GM19455 (cell line): Measurements from ENCODE around the gene TBC1D24.
"Not testable (repeated sequence)": the region's sequence is repeated elsewhere in the genome, so short reads cannot be mapped to it uniquely, and the experiment has no call there.

ENCODE experiments used
- ATAC-seq: cut with Tn5 transposase; IDR thresholded peaks from one replicate; pipeline ENCODE4 v1.9.1; 2021; ENCODE audit not compliant: unreplicated experiment

TBC1D24 gene

DNA sequence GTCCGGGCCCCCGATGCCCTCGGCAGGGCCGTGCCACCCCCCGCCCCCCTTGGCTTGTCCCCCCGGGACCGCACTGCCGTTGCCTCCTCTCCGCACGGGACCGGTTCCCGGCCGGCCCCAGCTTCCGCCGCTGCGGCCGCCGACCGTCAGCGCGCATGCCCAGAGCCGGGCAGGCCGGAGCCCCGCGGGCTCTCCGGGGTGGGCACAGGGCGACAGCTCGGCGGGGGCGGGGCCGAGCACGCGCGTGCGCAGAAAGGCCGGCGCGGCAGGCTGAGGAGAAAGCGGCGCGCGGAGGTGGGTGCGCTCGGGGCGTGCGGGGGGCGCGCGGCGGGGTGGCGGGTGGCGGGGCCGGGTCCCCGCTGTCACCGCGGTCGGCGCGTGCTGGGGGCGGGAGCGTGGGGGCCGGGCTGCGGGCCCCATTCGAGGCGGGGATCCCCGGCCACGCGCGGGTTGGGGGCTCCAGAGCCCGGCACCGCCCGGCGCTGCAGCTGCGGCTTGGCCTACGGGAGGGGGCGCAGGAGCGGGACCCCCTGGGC is at the start of gene TBC1D24:
TSS of gene TBC1D24 (plus strand) at position 251 of the 536 bp plus-strand sequence. CDS start 21,022 bp downstream, outside the sequence.
- ATAC-seq = peak; percentile 62

DNA sequence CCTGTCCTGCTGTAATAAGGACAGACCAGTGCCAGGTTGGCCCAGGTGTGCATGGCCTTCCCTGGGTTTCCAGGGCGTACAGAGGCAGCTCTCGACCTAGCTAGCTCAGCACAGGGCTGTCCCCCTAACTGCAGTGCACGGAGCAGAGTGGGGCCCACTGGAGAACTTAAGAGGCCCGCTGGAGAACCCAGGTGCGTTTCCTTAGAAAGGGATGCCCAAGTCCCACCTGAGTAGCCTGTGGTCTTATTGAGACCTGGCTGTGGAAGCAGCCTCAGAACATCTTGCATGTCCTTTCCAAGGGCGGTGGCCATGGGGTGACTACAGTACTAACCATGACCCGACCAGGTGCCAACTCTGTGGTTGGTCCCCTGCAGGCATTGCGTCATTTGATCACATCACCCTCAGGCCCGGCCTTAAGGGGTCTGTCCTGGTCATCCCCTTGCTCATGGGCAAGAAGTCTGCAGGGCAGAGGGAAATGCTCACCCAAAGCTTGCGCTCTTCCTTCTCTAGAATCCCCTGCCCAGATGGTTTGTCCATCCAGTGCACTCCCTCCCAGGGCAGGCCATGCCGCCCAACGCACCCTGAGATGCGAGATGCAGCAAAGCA is 49.0 kb upstream of the TBC1D24 start:
- no peak for ATAC-seq

DNA sequence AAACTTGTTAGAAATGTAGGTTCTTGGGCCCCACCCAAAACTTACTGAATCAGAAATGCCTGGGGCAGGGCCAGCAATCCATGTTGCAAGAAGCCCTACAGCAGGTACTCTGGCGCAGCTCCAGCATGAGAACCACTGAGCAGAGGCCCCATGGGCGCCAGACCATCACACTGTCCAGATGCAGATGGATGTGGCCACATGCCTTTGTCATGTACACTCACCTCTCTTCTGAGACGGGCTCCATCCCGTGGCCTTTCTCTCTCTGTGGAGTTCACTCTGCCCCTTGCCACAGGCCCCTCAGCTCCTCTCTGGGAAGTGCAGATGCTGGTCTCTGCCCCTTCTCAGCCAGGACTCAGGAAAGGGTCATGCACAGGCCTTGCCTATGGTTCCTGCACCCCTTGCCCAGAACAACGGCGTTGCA is 48.0 kb upstream of the TBC1D24 start:
- no peak for ATAC-seq

DNA sequence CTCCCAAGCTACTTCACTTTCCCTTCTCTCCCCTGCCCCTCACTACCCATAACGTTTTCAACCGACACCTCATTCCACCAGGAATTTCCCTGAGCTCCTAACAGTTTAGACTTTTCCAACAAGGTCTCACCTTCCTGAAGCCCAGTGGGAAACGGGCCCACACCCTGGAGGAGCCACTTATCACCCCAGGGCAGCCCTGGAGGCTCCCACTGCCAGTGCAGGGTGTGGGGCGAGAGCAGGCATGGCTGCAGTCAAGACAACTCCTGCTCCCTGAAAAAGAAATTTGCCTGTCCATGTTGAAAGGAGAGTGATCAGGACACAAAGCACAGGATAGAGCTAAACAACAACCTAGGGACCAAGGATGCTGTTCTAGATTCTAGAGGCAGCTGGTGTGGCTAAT is 47.4 kb upstream of the TBC1D24 start:
- ATAC-seq = no peak

DNA sequence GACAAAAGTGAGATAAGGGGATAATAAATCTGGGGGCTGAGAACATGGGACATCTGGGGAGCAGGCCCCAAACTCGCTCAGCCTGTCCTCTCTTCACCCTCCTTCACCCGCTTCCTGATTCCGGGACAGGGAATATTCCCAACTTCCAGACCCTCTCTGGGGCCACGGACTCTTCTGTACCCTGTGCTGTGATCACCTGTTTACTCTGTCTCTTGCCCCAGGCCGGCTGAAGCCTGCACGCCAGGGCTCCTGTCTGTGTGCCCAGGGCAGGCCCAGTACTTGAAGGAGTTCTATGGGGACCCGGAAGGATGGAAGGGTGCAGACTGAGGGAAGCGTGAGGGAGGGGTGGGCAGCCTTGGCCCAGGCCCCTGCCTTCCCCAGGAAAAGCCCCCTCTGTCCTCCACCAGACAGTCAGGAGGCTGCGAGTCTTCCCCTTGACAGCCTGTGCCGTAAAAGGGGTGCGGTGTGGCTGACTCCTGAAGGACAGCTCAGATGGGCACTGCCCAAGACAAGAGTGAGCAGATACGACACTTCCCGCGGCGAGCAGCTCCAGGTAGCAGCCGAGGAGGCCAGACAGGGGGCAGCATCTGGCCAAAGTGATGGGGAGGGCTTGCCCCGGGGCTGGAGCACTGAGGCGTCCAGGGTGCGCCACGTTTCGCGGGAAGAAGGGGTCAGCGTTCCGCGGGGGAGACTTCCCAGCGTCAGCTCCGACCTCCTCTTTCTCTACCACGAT is 46.7 kb upstream of the TBC1D24 start:
- ATAC-seq = peak; percentile 22

DNA sequence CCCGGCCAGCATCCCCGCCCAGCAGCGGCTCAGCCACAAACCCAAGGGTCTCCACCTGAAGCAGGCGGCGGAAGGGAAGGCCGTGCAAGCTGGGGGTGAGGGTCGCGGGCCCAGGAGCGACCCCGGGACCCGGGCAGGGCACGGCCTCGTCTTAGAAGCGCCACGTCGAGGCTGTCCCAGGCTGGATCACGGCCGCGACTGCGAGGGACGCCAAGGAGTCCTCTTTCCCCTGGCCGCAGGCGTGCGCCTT is 46.2 kb upstream of the TBC1D24 start:
- ATAC-seq = no peak

DNA sequence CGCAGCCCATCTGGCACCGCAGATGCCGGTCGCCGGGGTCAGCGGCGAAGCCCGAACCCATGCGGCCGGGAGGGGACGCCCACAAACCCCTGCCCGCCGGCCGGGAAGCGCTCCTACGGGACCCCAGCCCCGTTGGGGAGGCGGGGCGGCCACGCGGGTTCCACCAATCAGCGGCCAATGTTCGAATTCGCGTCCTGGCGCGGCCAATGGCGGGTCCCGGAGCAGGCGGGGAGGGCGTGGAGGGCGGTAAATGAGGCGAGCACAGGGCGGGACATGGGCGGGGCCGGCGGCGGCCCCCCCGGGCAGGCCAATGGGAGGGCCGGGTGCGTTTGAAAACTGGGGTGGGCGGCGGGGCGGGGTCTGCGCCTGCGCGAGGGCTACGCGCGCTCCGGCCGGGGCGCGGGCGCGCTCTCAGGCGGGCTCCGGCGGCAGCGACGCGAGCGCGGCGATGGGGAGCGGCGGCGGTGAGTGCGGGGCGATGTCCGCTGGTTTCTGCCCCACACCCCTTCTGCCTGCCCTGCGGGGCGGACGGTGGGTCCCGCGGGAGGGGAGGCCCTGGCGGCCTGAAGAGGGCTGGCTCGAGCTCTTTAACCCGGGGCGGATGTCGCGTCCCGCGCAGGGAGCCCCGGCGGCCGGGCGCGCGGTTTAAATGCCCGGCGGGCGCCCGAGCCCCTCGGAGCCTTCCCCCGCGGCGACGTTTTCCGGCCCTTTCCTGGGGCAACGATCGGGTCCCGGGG is 45.7 kb upstream of the TBC1D24 start, which contains the start of gene CCNF:
TSS of gene CCNF (plus strand) at position 414 of the 737 bp plus-strand sequence. CDS start at position 449, 35 bp downstream.
- ATAC-seq = peak; percentile 82

DNA sequence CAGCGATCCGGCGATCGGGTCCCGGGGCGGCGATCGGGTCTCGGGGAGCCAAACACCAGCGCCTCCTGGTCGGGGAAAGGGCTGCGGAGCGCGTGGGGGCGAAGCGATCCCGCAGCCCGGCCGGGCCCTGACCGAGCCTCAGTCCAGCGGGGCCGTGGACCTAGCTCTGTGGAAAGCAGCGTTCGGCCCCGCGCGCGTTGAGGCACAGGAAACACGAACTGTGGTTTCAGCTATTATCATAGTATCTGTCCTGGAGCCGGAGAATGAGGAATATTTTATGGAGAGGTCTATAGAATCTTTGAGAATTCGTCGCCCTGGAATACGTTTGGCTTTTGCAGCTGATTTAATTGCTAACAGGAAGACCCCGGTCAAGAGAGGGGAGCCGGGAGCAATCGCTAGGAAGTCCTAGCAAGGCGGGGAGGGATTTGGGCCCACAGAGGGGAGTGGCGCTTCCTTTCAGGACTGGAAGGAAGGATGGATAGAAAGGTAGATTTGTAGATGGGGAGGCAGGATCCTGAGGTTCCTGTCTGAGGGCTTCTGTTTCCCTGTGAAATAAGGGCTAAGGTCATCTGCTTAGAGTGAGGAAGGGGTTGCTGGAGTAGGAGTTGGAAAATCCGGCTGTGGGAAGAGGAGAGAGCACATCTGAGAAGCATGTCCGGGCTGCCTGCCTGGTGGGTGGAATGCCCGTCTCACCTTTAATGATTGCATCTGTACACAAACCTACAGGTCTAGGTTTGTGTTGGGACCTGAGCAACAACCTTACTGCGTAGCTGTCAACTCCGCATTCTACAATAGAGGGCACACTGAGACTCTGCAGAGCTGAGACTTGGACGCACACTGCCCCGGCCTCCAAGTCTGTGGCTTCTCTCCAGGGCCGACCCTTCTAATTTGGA is 44.9 kb upstream of the TBC1D24 start:
- ATAC-seq = peak; percentile 9

DNA sequence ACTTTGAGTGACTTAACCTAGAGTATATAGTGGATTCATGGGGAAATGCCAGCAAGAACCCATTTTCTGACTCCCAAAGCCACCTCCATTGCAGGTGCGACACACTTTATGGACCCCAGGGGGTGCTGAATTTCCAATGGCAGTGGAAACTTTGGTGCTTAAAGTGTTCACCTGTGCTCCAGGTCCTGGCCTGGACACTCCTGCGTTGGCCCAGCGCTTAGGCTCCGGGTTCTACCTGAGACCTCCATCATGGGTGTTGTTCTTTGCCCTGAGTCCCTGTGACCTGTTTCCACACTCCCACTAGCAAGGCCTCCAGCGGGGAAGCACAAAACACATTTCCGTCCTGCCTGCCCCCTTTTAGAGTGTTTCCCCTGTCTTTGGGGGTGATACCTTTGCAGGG is 42.6 kb upstream of the TBC1D24 start:
- no peak for ATAC-seq

DNA sequence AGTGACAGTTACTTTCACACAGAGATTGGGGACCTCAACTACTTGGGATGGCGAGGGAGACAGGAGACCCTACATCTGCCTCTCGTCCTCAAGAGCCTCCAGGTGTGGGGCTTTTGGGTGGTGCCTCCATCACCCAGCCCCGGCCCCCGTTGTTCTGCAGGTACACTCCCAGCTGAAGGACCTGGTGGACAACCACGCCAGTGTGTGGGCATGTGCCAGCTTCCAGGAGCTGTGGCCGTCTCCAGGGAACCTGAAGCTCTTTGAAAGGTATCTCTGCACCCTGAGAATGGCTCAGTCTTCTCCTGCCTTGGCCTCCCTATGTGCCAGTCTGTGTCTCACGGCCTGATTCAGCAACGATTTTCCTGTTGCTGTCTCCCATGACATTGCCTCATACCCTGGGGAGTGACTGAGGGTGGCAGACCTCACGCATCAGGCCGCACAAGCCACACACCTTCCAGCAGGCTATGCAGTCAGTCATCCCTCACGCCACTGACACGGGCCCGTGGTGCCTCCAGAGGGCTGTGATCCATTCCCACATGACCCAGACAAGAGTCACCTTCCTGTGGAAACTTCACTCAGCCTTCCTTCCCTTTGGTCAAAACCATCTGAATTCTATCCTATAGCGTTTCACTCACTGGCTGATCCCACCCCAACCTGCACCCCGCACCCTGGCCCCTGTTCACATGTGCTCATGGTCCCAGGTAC is 42.0 kb upstream of the TBC1D24 start:
- no peak for ATAC-seq

DNA sequence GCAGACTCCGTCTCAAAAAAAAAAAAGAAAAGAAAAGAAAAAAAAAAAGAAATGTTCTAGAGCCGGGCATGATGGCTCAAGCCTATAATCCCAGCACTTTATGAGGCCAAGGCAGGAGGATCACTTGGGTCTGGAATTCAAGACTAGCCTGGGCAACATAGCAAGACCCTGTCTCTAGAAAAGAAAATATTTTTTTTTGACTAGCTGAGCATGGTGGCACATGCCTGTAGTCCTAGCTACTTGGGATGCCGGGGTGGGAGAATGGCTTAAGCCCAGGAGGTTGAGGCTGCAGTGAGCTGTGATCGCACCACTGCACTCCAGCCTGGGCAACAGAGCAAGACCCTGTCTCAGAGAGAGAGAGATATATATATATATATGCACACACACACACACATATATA is 39.7 kb upstream of the TBC1D24 start:
- ATAC-seq = not testable (repeated sequence)

DNA sequence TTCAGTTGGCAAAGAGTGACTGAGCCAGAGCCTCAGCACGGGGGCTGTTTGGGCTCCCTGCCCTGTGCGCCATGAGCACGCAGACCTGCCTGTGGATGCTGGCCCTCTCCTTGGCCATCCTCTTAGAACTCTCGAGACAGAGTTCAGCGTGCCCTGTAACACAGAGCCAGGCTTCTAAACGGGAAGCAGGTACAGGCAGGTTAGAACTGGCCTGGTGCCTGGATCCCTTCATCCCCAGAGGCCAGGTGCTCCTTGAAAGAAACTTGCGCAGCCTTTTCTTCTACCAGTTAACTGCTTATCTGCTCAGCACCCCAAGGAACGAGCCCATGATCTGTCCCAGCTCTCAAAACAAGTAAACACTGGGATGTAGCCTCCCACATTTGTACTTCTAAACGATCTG is 38.8 kb upstream of the TBC1D24 start:
- no peak for ATAC-seq

DNA sequence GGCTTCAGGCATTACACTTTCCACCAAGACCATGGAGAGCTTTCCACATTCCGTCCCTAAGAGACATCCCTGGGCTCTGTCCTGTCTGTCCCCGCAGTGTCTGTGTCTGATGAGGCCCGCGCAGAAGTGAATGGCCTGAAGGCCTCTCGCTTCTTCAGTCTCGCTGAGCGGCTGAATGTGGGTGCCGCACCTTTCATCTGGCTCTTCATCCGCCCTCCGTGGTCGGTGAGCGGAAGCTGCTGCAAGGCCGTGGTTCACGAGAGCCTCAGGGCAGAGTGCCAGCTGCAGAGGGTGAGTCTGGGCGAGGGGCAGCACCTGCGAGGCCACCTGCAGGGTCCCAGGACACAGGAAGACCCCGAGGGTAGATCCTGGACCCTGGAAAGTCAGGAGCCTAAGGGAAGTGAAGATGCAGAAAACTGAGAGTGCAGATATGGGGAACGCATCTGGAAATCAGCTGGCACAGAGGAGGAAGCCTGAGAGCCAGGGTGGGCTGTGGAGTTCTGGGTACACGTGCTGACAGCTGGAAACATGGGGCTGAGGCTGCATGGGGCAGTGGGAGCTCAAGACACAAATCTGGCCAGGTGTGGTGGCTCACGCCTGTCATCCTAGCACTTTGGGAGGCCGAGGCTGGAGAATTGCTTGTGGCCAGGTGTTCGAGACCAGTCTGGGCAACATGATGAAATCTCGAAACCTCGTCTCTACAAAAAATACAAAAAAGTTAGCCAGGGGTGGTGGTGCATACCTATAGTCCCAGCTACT is 37.7 kb upstream of the TBC1D24 start:
- ATAC-seq = no peak

DNA sequence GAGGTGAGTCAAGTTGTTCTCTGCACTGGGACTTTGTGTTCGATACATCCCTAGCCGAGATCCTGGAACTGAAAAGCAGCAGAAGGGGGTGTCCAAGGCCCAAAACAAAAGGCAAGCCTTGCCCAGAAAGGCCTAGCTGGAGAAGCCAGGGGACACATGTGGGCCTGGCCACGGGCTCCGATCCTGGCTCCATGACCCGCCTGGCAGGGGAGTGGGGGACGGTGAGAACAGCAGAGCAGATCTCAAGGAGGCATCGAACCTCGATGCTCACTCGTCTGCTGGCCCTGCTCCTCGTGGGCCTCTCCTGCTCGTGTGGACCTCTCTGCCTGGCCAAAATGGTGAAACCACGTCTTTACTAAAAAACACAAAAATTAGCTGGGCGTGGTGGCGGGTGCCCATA is 36.8 kb upstream of the TBC1D24 start:
- no peak for ATAC-seq

DNA sequence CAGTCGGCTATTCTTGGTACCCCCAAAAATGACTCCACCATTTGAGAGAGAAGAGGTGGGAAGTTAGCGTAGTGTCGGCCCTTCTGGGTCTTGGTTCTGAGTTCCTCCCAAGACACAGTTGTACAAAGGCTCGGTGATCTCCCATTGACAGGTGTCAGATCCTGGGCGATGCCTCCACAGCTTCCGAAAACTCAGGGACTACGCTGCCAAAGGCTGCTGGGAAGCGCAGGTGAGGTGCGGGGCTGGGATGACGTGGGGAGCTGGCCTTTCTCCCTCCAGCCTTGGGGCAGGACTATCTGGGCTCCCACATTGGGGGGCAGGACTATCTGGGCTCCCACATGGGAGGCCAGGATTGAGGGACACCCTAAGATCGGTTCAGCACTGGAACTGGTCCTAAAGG is 35.3 kb upstream of the TBC1D24 start:
- no peak for ATAC-seq

DNA sequence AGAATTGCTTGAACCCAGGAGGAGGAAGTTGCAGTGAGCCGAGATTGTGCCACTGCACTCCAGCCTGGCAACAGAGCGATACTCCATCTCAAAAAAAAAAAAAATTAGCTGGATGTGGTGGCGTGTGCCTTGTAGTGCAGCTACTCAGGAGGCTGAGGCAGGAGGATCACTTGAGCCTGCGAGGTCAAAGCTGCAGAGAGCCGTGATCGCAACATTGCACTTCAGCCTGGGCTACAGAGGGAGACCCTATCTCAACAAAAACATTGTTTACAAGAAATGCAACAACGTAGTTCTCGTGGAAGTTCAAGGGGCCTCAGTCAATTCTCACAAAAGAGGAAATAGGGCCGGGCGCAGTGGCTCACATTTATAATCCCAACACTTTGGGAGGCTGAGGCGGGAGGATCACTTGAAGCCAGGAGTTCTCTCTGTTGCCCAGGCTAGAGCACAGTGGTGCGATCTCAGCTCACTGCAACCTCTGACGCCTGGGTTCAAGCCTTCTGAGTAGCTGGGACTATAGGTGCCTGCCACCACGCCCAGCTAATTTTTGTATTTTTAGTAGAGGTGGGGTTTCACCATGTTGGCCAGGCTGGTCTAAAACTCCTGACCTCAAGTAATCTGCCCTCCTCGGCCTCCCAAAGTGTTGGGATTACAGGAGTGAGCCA is 33.7 kb upstream of the TBC1D24 start:
- ATAC-seq = not testable (repeated sequence)

DNA sequence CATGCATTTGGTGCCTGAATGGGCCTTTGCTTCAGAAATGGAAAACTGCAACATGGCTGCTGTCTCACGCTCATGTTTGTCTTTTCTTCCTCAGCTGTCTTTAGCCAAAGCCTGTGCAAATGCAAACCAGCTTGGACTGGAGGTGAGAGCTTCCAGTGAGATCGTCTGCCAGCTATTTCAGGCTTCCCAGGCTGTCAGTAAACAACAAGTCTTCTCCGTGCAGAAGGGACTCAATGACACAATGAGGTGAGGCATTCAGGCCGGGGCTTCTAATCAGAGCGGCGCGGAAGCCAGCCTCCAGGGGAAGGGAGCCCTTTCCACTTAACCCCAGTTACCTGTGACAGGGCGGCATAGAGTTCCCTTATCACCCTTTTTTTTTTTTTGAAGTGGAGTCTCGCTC is 31.4 kb upstream of the TBC1D24 start:
- no peak for ATAC-seq

DNA sequence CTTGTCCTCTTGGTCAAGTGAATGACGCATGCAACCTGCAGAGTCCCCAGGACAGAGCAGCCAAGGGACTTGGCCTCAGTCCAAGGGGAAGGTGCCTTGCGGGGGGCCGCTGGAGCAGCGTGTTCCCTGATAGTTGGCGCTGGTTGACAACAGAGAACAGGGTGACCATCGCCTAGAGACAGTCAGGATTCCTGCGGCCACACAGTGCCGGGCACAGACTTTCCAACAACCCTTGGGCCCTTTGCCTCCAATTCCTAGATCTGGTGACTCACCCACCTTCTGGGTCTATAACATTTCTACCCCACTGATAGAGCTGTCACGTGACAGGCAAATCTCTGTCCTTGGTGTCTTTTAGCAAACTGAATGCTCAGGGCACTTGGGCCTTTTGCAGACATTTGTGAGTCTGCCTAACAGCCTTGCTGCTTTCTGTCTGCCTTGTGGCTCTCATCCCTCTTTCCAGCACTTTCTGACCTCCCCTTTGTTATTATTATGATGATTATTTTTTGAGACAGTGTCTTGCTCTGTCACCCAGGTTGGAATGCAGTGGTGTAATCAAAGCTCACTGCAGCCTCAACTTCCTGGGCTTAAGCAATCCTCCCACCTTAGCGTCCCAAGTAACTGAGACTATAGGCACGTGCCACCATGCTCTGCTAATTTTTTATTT is 26.9 kb upstream of the TBC1D24 start:
- no peak for ATAC-seq

DNA sequence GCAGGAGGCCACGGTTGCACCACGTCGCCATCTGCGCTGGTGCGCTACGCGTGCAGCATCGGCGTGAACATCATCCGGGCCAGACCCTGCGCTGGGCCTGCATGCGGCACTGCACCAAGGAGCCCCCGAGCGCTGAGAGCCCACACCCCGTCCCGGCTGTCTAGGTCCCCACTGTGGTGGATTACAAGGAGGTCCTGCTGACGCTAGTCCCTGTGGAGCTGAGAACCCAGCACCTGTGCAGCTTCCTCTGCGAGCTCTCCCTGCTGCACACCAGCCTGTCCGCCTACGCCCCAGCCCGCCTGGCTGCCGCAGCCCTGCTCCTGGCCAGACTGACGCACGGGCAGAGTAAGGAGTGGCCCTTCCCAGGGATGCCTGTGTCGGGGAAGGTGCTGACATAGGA is 25.8 kb upstream of the TBC1D24 start:
- no peak for ATAC-seq
